GM12878 (cell line): ENCODE measurements around the gene MTHFD1L. TPM values are rescaled to one million over a fixed set of nuclear protein-coding genes. Genes with fewer than 3 reads are reported as not detected.

Source experiments
- ATAC-seq: fragments of 200-7000 bp; cut with Tn5 transposase; 3 replicates; pipeline ENCODE4 v1.9.1; 2020; ENCODE audit warnings: mild to moderate bottlenecking, moderate library complexity
- BruUV-seq: library from RNA; stranded (reverse); fragments of 400-500 nt; replicated peaks from 2 replicates; lab custom pipeline; 2021; lab: Mats Ljungman, UMichigan
- CTCF ChIA-PET: fragments of 300-600 bp; sonication (Branson Sonifier 250); formaldehyde crosslinking; extraction: SDS; loops from one replicate; lab custom pipeline; 2021; ENCODE audit warnings: inconsistent platforms; lab: Yijun Ruan, JAX
- POLR2A ChIA-PET: fragments of 350-600 bp; formaldehyde crosslinking; extraction: SDS; loops from one replicate; lab custom pipeline; 2021; ENCODE audit warnings: inconsistent platforms; lab: Charles Lee
- RAD21 ChIA-PET: fragments of 300-600 bp; sonication (Branson Sonifier 250); formaldehyde crosslinking; loops from one replicate; lab custom pipeline; 2023; ENCODE audit warnings: antibody characterized with exemption; ENCODE audit not compliant: unreplicated experiment; lab: Charles Lee
- SMC1A ChIA-PET: fragments of 300-600 bp; sonication (Branson Sonifier 250); formaldehyde crosslinking; loops from one replicate; lab custom pipeline; 2023; ENCODE audit not compliant: unreplicated experiment, uncharacterized antibody; lab: Charles Lee
- DNase-seq: peaks from one replicate; pipeline ENCODE4 v3.0.0-alpha.2; 2011; ENCODE audit warnings: low read depth, low spot score
- FAIRE-seq: peaks from 3 replicates; lab custom pipeline; 2011; peaks lifted over from hg19 to GRCh38; lab: Jason Lieb, UNC
- H2AFZ ChIP-seq: 2 replicates; pipeline ENCODE4 v1.6.0; 2011; ENCODE audit warnings: low read depth, low read length, control low read depth; ENCODE audit not compliant: control insufficient read depth
- H3K27ac ChIP-seq: 2 replicates; pipeline ENCODE4 v1.5.1; 2011; ENCODE audit warnings: control low read depth; ENCODE audit not compliant: control insufficient read depth, insufficient read depth
- H3K27me3 ChIP-seq, 2 experiments: replicated peaks in 1 of 2; 2 replicates each; pipeline versions ENCODE4 v1.6.0 to v1.6.1; 2011; ENCODE audit warnings: low read length in 1 of 2; ENCODE audit not compliant: control insufficient read depth in 2 of 2, insufficient read depth in 2 of 2
- H3K36me3 ChIP-seq, 2 experiments: 2 replicates each; pipeline ENCODE4 v1.5.1; 2011; ENCODE audit warnings: low read length in 1 of 2; ENCODE audit not compliant: control insufficient read depth in 2 of 2, insufficient read depth in 2 of 2
- H3K4me1 ChIP-seq: 2 replicates; pipeline ENCODE4 v1.6.1; 2011; ENCODE audit warnings: mild to moderate bottlenecking, low read length, moderate library complexity, mixed read lengths; ENCODE audit not compliant: control insufficient read depth, insufficient read depth
- H3K4me2 ChIP-seq: 2 replicates; pipeline ENCODE4 v1.6.0; 2011; ENCODE audit warnings: control low read depth; ENCODE audit not compliant: control insufficient read depth, insufficient read depth
- H3K4me3 ChIP-seq: fragments of 200-600 bp; sonication (generic); 2 replicates; pipeline ENCODE4 v1.5.1; 2016
- H3K79me2 ChIP-seq: 2 replicates; pipeline ENCODE4 v1.6.0; 2011; ENCODE audit warnings: low read length; ENCODE audit not compliant: control insufficient read depth, insufficient read depth
- H3K9ac ChIP-seq: 2 replicates; pipeline ENCODE4 v1.8.0; 2011; ENCODE audit warnings: low read length, control low read depth, mixed read lengths; ENCODE audit not compliant: control insufficient read depth, insufficient read depth
- H3K9me3 ChIP-seq: replicated peaks from 3 replicates; pipeline ENCODE4 v1.5.1; 2011; ENCODE audit warnings: mild to moderate bottlenecking, low read length; ENCODE audit not compliant: control insufficient read depth, insufficient read depth
- H4K20me1 ChIP-seq: 2 replicates; pipeline ENCODE4 v1.6.0; 2011; ENCODE audit not compliant: control insufficient read depth, insufficient read depth
- CHD2 ChIP-seq: IDR thresholded peaks from 2 replicates; pipeline ENCODE4 v1.6.1; 2011; ENCODE audit warnings: low read depth, low read length, improper control_type of control experiment, borderline replicate concordance
- CHD4 ChIP-seq: fragments of 200-600 bp; sonication (generic); IDR thresholded peaks from 2 replicates; pipeline ENCODE4 v1.6.1; 2016; ENCODE audit warnings: mild to moderate bottlenecking
- EED ChIP-seq: sonication (generic); IDR thresholded peaks from 2 replicates; pipeline ENCODE4 v1.6.1; 2016; ENCODE audit warnings: antibody characterized with exemption, low read depth
- FOXM1 ChIP-seq: IDR thresholded peaks from 2 replicates; pipeline ENCODE4 v1.6.1; 2012; ENCODE audit warnings: low read depth, mild to moderate bottlenecking, inconsistent platforms, low read length, moderate library complexity
- HCFC1 ChIP-seq: fragments of 150-350 bp; IDR thresholded peaks from 2 replicates; pipeline ENCODE4 v1.6.1; 2014; ENCODE audit warnings: low read length
- MTA3 ChIP-seq: IDR thresholded peaks from 2 replicates; pipeline ENCODE4 v1.6.1; 2012; ENCODE audit warnings: low read length, inconsistent platforms, borderline replicate concordance
- RCOR1 ChIP-seq: conservative IDR thresholded peaks from 2 replicates; pipeline ENCODE4 v1.6.1; 2012; ENCODE audit warnings: low read depth, low read length, improper control_type of control experiment
- SPI1 ChIP-seq: IDR thresholded peaks from 2 replicates; pipeline ENCODE4 v1.6.1; 2011; ENCODE audit warnings: low read depth, mild to moderate bottlenecking, low read length, moderate library complexity, borderline replicate concordance; ENCODE audit not compliant: insufficient read depth
- STAT1 ChIP-seq: fragments of 450-650 bp; conservative IDR thresholded peaks from 2 replicates; pipeline ENCODE4 v1.6.1; 2014; ENCODE audit warnings: antibody characterized with exemption, mild to moderate bottlenecking
- WRNIP1 ChIP-seq: IDR thresholded peaks from 2 replicates; pipeline ENCODE4 v1.6.1; 2011; ENCODE audit warnings: low read depth, low read length, improper control_type of control experiment, borderline replicate concordance
- ZBTB4 ChIP-seq: fragments of 450-650 bp; formaldehyde crosslinking; IDR thresholded peaks from 2 replicates; pipeline ENCODE4 v1.4.0; 2022; ENCODE audit warnings: mild to moderate bottlenecking, moderate library complexity
- WGBS: methylation state at CpG from one replicate; pipeline ENCODE4 v1.1.6; 2016; ENCODE audit warnings: low lambda C conversion rate; ENCODE audit not compliant: insufficient replicate concordance, insufficient coverage; ENCODE audit errors: missing lambda C conversion rate; 5-methylcytosine and 5-hydroxymethylcytosine counted together
- in situ Hi-C: fragments of 300-500 bp; cut with MboI; formaldehyde crosslinking; loops from 9 replicates; pipeline ENCODE4 v1.14.3; 2018; ENCODE audit warnings: mixed read lengths
- intact Hi-C: fragments of 100-400 bp; cut with micrococcal nuclease; formaldehyde crosslinking; loops from one replicate; pipeline ENCODE4 v1.14.2; 2022; ENCODE audit not compliant: unreplicated experiment
- polyA plus RNA-seq, 11 experiments: library from polyadenylated mRNA; depleted of rRNA in 4 of 11; unstranded in 6 of 11; stranded (reverse) in 5 of 11; fragments of >200 nt; fragmentation: Nextera tagmentation in 4 of 11; fragmentation: Illumina TruSeq in 1 of 11; extraction: Ambion mirVana in 4 of 11; extraction: Trizol in 1 of 11; gene quantifications; 1 replicate in 1 of 11; 2 replicates in 10 of 11; pipeline versions ENCODE4 v1.2.1 to v1.2.3, GENCODE V29; 2011 to 2016; ENCODE audit warnings: inconsistent platforms in 2 of 11, missing spikeins in 2 of 11, low read depth in 1 of 11
- total RNA-seq, 4 experiments: library from RNA; depleted of rRNA in 3 of 4; stranded (reverse); fragments of >200 nt in 3 of 4; fragmentation: Illumina TruSeq in 1 of 4; extraction: Trizol in 1 of 4; gene quantifications; 2 replicates each; pipeline versions ENCODE4 v1.2.1 to v1.2.3, GENCODE V29; 2013 to 2021
- TF ChIP-seq, protein P1 (sequence below): IDR thresholded peaks from 2 replicates; pipeline ENCODE4 v1.6.1; 2012; ENCODE audit warnings: improper control_type of control experiment, low read depth, low read length; ENCODE audit not compliant: insufficient replicate concordance
- TF ChIP-seq, protein P2 (sequence below): fragments of 450-650 bp; IDR thresholded peaks from 2 replicates; pipeline ENCODE4 v1.6.1; 2018; ENCODE audit warnings: mild to moderate bottlenecking, low read depth, moderate library complexity; ENCODE audit not compliant: partially characterized antibody

The MTHFD1L gene
- total and polyA plus RNA-seq, 10 of the 15 experiments (the other 5 are each of a cell fraction or from before 2014, with no cell fraction given), result 11.7 to 75.5 (median 28.8) TPM

- intact Hi-C loops (no loop called here), in situ Hi-C loops (no loop called here)
- Histone ChIP-seq H2AFZ (no peak overlapping the region), H3K4me3 (no peak overlapping the region), H3K4me2 (no peak overlapping the region), H3K27me3 (no peaks in the 10 kb centered on the region), H4K20me1 (no peaks in the 10 kb centered on the region), H3K36me3 (peaks cover 0 to 3% of the 10 kb centered on the region in 2 experiments; a peak in 3 of 4 replicates), H3K79me2 (no peaks in the 10 kb centered on the region), H3K4me1 (no peaks in the 10 kb centered on the region), H3K27ac (no peak overlapping the region), H3K9me3 (no peaks in the 10 kb centered on the region), H3K9ac (no peak overlapping the region)
- no peak for ATAC-seq
- no TSS peak for BruUV-seq
- ChIA-PET RAD21 (interaction anchor here (0.6 kb wide), 1 partner anchor 237 kb away, joined by 3 read pairs; no protein-coding TSS in a partner anchor), CTCF (no interaction called here), POLR2A (no interaction called here), SMC1A (no interaction called here)
- WGBS, result 94% methylated on average over 12 of the region's 12 CpGs
- no peak for DNase-seq
- FAIRE-seq, result no peak
- no peak for TF ChIP-seq CHD4
- no peak for TF ChIP-seq SPI1
- no peak for TF ChIP-seq MTA3
- TF ChIP-seq, protein P1, sequence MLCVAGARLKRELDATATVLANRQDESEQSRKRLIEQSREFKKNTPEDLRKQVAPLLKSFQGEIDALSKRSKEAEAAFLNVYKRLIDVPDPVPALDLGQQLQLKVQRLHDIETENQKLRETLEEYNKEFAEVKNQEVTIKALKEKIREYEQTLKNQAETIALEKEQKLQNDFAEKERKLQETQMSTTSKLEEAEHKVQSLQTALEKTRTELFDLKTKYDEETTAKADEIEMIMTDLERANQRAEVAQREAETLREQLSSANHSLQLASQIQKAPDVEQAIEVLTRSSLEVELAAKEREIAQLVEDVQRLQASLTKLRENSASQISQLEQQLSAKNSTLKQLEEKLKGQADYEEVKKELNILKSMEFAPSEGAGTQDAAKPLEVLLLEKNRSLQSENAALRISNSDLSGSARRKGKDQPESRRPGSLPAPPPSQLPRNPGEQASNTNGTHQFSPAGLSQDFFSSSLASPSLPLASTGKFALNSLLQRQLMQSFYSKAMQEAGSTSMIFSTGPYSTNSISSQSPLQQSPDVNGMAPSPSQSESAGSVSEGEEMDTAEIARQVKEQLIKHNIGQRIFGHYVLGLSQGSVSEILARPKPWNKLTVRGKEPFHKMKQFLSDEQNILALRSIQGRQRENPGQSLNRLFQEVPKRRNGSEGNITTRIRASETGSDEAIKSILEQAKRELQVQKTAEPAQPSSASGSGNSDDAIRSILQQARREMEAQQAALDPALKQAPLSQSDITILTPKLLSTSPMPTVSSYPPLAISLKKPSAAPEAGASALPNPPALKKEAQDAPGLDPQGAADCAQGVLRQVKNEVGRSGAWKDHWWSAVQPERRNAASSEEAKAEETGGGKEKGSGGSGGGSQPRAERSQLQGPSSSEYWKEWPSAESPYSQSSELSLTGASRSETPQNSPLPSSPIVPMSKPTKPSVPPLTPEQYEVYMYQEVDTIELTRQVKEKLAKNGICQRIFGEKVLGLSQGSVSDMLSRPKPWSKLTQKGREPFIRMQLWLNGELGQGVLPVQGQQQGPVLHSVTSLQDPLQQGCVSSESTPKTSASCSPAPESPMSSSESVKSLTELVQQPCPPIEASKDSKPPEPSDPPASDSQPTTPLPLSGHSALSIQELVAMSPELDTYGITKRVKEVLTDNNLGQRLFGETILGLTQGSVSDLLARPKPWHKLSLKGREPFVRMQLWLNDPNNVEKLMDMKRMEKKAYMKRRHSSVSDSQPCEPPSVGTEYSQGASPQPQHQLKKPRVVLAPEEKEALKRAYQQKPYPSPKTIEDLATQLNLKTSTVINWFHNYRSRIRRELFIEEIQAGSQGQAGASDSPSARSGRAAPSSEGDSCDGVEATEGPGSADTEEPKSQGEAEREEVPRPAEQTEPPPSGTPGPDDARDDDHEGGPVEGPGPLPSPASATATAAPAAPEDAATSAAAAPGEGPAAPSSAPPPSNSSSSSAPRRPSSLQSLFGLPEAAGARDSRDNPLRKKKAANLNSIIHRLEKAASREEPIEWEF, result no peak
- no peak for TF ChIP-seq HCFC1
- TF ChIP-seq EED, result no peak
- TF ChIP-seq, protein P2, sequence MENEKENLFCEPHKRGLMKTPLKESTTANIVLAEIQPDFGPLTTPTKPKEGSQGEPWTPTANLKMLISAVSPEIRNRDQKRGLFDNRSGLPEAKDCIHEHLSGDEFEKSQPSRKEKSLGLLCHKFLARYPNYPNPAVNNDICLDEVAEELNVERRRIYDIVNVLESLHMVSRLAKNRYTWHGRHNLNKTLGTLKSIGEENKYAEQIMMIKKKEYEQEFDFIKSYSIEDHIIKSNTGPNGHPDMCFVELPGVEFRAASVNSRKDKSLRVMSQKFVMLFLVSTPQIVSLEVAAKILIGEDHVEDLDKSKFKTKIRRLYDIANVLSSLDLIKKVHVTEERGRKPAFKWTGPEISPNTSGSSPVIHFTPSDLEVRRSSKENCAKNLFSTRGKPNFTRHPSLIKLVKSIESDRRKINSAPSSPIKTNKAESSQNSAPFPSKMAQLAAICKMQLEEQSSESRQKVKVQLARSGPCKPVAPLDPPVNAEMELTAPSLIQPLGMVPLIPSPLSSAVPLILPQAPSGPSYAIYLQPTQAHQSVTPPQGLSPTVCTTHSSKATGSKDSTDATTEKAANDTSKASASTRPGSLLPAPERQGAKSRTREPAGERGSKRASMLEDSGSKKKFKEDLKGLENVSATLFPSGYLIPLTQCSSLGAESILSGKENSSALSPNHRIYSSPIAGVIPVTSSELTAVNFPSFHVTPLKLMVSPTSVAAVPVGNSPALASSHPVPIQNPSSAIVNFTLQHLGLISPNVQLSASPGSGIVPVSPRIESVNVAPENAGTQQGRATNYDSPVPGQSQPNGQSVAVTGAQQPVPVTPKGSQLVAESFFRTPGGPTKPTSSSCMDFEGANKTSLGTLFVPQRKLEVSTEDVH, result no peak
- no peak for TF ChIP-seq FOXM1
- TF ChIP-seq RCOR1, result no peak
- TF ChIP-seq ZBTB4 (CRISPR knock-in tag), result no peak
- no peak for TF ChIP-seq STAT1
- TF ChIP-seq WRNIP1, result no peak
- TF ChIP-seq CHD2, result no peak
These were observed 194.2 kb downstream of the MTHFD1L start for GRCh38 chr6:151059612-151060095.
